Effector memory CD4-positive, alpha-beta T cell (primary cell): ENCODE data around the gene L2HGDH.

Experiments used
- DNase-seq, 3 donors: peaks; one replicate each; pipeline ENCODE4 v3.0.0-alpha.2; 2020
- H3K27ac ChIP-seq: 2 replicates; pipeline ENCODE4 v1.7.0; 2013; ENCODE audit warnings: mild to moderate bottlenecking, low read length, moderate library complexity; ENCODE audit not compliant: insufficient read depth, poor library complexity, severe bottlenecking
- H3K27me3 ChIP-seq: replicated peaks from 2 replicates; pipeline ENCODE4 v1.7.0; 2013; ENCODE audit warnings: mild to moderate bottlenecking, low read length; ENCODE audit not compliant: insufficient read depth, control insufficient read depth, poor library complexity, severe bottlenecking
- H3K36me3 ChIP-seq: 2 replicates; pipeline ENCODE4 v1.7.0; 2013; ENCODE audit warnings: mild to moderate bottlenecking, low read length, moderate library complexity; ENCODE audit not compliant: control insufficient read depth, insufficient read depth
- H3K4me1 ChIP-seq: 2 replicates; pipeline ENCODE4 v1.7.0; 2013; ENCODE audit warnings: low read length, mild to moderate bottlenecking; ENCODE audit not compliant: control insufficient read depth, insufficient read depth, poor library complexity, severe bottlenecking
- H3K4me3 ChIP-seq: 2 replicates; pipeline ENCODE4 v1.7.0; 2013; ENCODE audit warnings: low read length, low read depth, mild to moderate bottlenecking; ENCODE audit not compliant: insufficient read depth, poor library complexity, severe bottlenecking
- H3K9me3 ChIP-seq: 2 replicates; pipeline ENCODE4 v1.7.0; 2013; ENCODE audit warnings: mild to moderate bottlenecking, low read length, moderate library complexity; ENCODE audit not compliant: control insufficient read depth

Gene L2HGDH

DNA sequence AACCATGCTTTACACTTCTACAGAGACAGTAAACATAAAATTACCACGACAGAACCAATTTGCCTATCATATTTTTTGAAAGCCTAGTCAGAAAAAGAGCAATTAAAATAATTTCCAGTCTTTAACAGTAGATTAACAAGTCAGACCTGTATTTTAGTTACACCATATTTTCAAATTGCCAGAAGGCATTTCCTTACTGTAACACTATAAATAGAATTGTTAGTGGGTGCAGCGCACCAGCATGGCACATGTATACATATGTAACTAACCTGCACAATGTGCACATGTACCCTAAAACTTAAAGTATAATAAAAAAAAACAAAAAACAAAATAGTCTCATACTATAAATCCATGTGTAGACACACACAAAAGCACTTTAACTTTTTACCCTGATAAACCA, 96.6 kb downstream of the L2HGDH start:
- Histone ChIP-seq H3K9me3 (no peaks in the 10 kb centered on the region), H3K4me1 (no peaks in the 10 kb centered on the region), H3K36me3 (no peaks in the 10 kb centered on the region), H3K27ac (no peak overlapping the region), H3K4me3 (no peak overlapping the region), H3K27me3 (no peaks in the 10 kb centered on the region)
- DNase-seq: no peak

DNA sequence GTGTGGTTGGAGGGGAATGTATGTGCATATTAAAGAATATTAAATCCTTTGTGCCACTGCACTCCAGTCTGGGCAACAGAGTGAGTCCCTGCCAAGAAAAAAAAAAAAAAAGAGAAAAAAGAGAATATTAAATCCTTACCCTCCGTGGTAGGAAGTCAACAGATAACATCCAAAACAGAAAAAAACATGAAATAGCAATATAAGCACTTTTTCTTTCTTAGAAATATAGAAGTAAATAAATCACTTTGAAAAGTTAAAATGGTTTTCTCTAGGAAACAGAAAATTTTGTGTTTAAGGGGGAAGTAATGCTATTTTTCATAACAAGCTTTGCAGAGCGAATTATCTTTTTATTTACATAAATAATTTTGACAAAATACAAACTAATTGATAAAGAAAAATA, 98.2 kb downstream of the L2HGDH start:
- DNase-seq: no peak
- no peaks in the 10 kb centered on the region for H3K27me3 ChIP-seq
- no peaks in the 10 kb centered on the region for H3K4me1 ChIP-seq
- no peaks in the 10 kb centered on the region for H3K36me3 ChIP-seq
- no peak overlapping the region for H3K4me3 ChIP-seq
- H3K9me3 ChIP-seq: no peaks in the 10 kb centered on the region
- H3K27ac ChIP-seq: no peak overlapping the region

DNA sequence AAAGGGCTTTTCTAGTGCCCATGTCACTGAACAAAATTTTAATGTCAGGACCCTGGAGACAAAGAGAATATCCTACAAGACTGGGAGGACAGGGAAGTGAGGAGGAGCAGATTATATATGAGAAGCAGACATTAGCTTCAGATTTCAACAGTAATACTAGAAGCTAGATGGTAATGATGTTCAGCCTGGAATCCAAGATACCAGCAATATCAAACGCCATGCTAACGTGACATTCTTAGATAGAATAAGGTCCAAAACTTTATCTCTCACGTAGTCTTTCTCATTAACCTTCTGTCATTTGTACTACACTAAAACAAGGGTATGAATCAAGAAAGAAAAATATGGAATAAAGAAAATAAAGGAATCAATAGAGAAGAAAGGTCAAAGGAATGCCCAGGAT, 99.3 kb downstream of the L2HGDH start:
- no peaks in the 10 kb centered on the region for H3K36me3 ChIP-seq
- H3K9me3 ChIP-seq: no peaks in the 10 kb centered on the region
- no peaks in the 10 kb centered on the region for H3K27me3 ChIP-seq
- H3K27ac ChIP-seq: no peak overlapping the region
- DNase-seq: no peak
- no peak overlapping the region for H3K4me3 ChIP-seq
- H3K4me1 ChIP-seq: no peaks in the 10 kb centered on the region

DNA sequence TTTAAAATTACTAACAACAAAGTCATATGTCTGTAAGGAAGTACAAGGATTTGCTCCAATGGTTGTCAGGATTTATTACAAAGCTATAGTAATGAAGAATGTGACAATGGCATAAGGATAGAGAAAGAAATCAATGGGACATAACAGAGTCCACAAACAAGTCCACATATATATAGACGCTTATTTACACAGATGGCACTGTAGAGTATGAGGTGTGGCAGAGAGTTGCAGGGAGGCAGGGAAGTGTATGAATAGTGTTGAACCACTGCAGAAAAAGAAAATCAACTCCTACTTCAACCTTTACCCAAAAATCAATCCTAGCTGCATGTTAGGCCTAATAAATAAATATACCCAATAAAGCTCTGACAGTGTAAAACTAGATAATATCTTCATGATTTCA, 102.0 kb downstream of the L2HGDH start:
- no peaks in the 10 kb centered on the region for H3K27me3 ChIP-seq
- no peak for DNase-seq
- no peak overlapping the region for H3K4me3 ChIP-seq
- no peaks in the 10 kb centered on the region for H3K9me3 ChIP-seq
- H3K27ac ChIP-seq: no peak overlapping the region
- H3K36me3 ChIP-seq: no peaks in the 10 kb centered on the region
- no peaks in the 10 kb centered on the region for H3K4me1 ChIP-seq

DNA sequence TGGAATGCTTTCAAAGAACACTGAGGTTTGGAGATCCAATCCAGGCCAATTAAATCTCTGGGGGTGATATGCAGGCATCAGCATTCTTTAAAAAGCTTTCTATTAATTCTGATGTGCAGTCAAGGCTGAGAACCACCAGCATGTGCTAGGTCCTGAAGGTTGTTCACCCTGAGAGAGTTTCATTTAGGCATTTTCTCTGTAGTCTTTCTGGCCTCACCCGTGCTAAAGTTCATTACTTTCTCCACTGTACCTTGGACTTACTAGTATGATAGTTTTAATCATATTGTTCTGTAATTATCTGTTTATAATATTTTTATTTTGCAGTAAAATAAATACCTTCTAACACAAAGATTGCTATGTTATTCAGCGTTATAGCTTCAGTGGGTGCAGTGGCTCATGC, 113.5 kb downstream of the L2HGDH start:
- Histone ChIP-seq H3K27me3 (no peaks in the 10 kb centered on the region), H3K36me3 (peaks cover 10% of the 10 kb centered on the region), H3K4me1 (no peaks in the 10 kb centered on the region), H3K27ac (no peak overlapping the region), H3K9me3 (no peaks in the 10 kb centered on the region), H3K4me3 (no peak overlapping the region)
- no peak for DNase-seq

DNA sequence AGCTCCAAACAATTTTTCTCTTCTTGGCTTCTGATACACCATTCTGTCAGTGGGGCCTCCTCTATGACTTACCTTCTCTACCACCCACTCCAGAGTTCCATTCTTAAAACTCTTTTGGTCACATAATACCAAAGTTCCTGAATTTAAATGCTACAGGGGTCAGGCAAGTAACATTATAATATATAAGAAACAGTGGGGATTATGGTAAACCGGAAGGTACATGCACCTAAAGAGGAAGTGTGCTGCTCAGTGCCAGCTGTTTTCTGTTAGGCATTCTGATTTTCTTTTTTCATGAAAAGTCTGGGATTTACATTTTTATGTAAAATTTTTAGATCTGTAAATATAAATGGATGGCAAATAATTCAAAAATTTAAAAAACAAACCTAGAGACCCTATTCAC, 120.5 kb downstream of the L2HGDH start:
- Histone ChIP-seq H3K27me3 (no peaks in the 10 kb centered on the region), H3K27ac (no peak overlapping the region), H3K9me3 (no peaks in the 10 kb centered on the region), H3K36me3 (peaks cover 10% of the 10 kb centered on the region), H3K4me3 (no peak overlapping the region), H3K4me1 (no peaks in the 10 kb centered on the region)
- DNase-seq: no peak
